ENCODE measurements around the gene IFT81. TPM values are rescaled to one million over a fixed set of nuclear protein-coding genes. Genes with fewer than 3 reads are reported as not detected.

Gene IFT81
- polyA plus RNA-seq, 2 of the 4 experiments (the other 2 are of a cell fraction), result 40.7 to 73.4 TPM

DNA sequence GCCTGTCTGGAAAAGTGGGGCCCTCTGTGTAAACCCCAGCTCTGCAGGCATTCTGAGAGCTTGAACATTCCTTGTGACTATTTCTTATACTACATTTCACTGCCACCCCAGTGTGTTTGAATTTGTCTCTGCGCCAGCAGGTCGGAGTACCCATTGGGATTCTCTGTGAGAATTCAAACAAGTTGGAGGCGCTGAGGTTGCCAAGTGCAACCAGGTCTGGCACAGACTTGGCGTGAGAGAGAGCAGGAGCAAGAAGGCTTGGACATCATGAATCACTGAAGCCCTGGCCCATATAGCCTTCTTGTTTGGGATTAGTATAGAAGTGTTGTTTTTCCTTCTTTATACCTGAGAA, 123.9 kb downstream of the IFT81 start:
- Histone ChIP-seq H3K4me1 (peaks cover 82% of the 10 kb centered on the region), H3K4me2 (peak overlapping the region; percentile 89), H3K27ac (peak overlapping the region; percentile 96 to 97), H3K4me3 (0 out of 3 replicates have a peak overlapping the region, but pooled peaks have one; percentile 3), H3K9me3 (0 out of 3 replicates have a peak, but pooled peaks cover 2% of the 10 kb centered on the region)
- FAIRE-seq (no peak), ATAC-seq (peak; percentile 46 to 57), DNase-seq (ENCODE audit: low read depth in 1 of 2, low spot score in 1 of 2) (no peak)
- TF ChIP-seq CHD2 (IDR thresholded peaks at IDR 0.05; ENCODE audit: low read length, partially characterized antibody) (no peak), ZNF302 (CRISPR knock-in tag; IDR thresholded peaks at IDR 0.05) (no peak), POLR2AphosphoS2 (conservative IDR thresholded peaks at IDR 0.05; ENCODE audit: low read length) (no peak), HOXB13 (CRISPR knock-in tag; IDR thresholded peaks at IDR 0.05; ENCODE audit: low read depth) (peak; percentile 59; the same call in 1 of the 2 replicates), ESRRA (IDR thresholded peaks at IDR 0.05; ENCODE audit: borderline replicate concordance, low read length) (no peak), FOSB (CRISPR knock-in tag; IDR thresholded peaks at IDR 0.05) (0 out of 2 replicates have a peak, but pooled peaks have one; percentile 72), RFX5 (IDR thresholded peaks at IDR 0.05) (no peak), TFCP2L1 (CRISPR knock-in tag; IDR thresholded peaks at IDR 0.05) (no peak), HOXB5 (CRISPR knock-in tag; IDR thresholded peaks at IDR 0.05) (peak; percentile 23; the same call in 1 of the 2 replicates), RNF2 (IDR thresholded peaks at IDR 0.05; ENCODE audit: borderline replicate concordance, low read depth) (no peak), EHF (CRISPR knock-in tag; IDR thresholded peaks at IDR 0.05) (no peak), TP53 (CRISPR knock-in tag; IDR thresholded peaks at IDR 0.05) (no peak), KDM1A (IDR thresholded peaks at IDR 0.05; ENCODE audit: low read depth) (no peak), HDAC2 (IDR thresholded peaks at IDR 0.05) (no peak), RAD21 (conservative IDR thresholded peaks at IDR 0.05 in 1 of 2, IDR thresholded peaks at IDR 0.05 in 1 of 2) (no peak), JUNB (IDR thresholded peaks at IDR 0.05) (no peak), CEBPB (IDR thresholded peaks at IDR 0.05) (no peak), FOXS1 (CRISPR knock-in tag; IDR thresholded peaks at IDR 0.05) (peak; percentile 40; the same call in 1 of the 2 replicates), FOSL2 (IDR thresholded peaks at IDR 0.05) (0 out of 2 replicates have a peak, but pooled peaks have one; percentile 6), FOSL2 (CRISPR knock-in tag; IDR thresholded peaks at IDR 0.05) (no peak), RCOR1 (IDR thresholded peaks at IDR 0.05; ENCODE audit: low read depth, low read length) (no peak), RARB (CRISPR knock-in tag; IDR thresholded peaks at IDR 0.05) (no peak), MAZ (IDR thresholded peaks at IDR 0.05; ENCODE audit: borderline replicate concordance, low read depth, low read length) (no peak)
- TF ChIP-seq, protein P1, sequence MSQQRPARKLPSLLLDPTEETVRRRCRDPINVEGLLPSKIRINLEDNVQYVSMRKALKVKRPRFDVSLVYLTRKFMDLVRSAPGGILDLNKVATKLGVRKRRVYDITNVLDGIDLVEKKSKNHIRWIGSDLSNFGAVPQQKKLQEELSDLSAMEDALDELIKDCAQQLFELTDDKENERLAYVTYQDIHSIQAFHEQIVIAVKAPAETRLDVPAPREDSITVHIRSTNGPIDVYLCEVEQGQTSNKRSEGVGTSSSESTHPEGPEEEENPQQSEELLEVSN (IDR thresholded peaks at IDR 0.05; ENCODE audit: borderline replicate concordance, low read depth), result no peak
- TF ChIP-seq, protein P2, sequence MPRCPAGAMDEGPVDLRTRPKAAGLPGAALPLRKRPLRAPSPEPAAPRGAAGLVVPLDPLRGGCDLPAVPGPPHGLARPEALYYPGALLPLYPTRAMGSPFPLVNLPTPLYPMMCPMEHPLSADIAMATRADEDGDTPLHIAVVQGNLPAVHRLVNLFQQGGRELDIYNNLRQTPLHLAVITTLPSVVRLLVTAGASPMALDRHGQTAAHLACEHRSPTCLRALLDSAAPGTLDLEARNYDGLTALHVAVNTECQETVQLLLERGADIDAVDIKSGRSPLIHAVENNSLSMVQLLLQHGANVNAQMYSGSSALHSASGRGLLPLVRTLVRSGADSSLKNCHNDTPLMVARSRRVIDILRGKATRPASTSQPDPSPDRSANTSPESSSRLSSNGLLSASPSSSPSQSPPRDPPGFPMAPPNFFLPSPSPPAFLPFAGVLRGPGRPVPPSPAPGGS (IDR thresholded peaks at IDR 0.05), result no peak
- WGBS (ENCODE audit: missing lambda C conversion rate), result 7% methylated on average over 4 of the region's 4 CpGs
- POLR2A ChIA-PET, result interaction anchor here (1.1 to 2.1 kb wide), 8 partner anchors 9 to 139 kb away, joined by 3 to 40 read pairs (median 6); partner anchors contain the start of gene ATP2A2
- CTCF ChIA-PET, result interaction anchor here (0.7 to 13.6 kb wide), 6 partner anchors 21 to 202 kb away, joined by 3 to 100 read pairs (median 8); partner anchors contain the start of genes ARPC3 and ATP2A2

DNA sequence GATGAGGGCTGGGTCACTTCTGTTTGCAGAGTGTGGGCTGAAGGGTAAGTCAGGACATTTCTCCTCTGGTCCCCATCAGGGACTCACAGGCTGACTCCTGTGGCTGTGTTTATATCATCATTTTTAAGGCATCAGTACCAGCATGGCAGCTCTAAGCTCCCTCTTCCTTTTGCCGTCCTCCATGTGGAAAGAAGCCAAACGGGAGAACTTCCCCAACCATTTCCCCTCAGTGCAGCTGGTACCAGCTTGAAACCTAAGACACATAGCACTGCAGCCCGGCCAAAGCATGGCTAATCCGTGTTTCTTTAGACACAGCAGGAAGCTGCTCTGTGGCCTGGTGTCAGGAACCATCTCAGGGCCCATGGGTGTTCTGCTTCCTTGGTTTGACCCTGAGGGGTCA, 124.9 kb downstream of the IFT81 start:
- 65% methylated on average over 4 of the region's 4 CpGs for WGBS (ENCODE audit: missing lambda C conversion rate)
- no peak for ATAC-seq
- CTCF ChIA-PET, result interaction anchor here (0.7 to 13.6 kb wide), 8 partner anchors 9 to 207 kb away, joined by 3 to 100 read pairs (median 6); partner anchors contain the start of gene ATP2A2
- Histone ChIP-seq H3K9me3 (0 out of 3 replicates have a peak, but pooled peaks cover 2% of the 10 kb centered on the region), H3K4me1 (peaks cover 92% of the 10 kb centered on the region), H3K4me2 (peak overlapping the region; percentile 89), H3K27ac (peak overlapping the region; percentile 96 to 97), H3K4me3 (no peak overlapping the region)
- POLR2A ChIA-PET, result interaction anchor here (0.6 to 1.7 kb wide), 2 partner anchors 31 to 1157 kb away, joined by 3 to 14 read pairs; partner anchors contain the start of gene ATP2A2
- TF ChIP-seq, protein P3, sequence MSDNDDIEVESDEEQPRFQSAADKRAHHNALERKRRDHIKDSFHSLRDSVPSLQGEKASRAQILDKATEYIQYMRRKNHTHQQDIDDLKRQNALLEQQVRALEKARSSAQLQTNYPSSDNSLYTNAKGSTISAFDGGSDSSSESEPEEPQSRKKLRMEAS (IDR thresholded peaks at IDR 0.05), result 0 out of 2 replicates have a peak, but pooled peaks have one; percentile 3
- no peak for TF ChIP-seq KDM1A (IDR thresholded peaks at IDR 0.05; ENCODE audit: low read depth)
- no peak for FAIRE-seq
- no peak for DNase-seq (ENCODE audit: low read depth in 1 of 2, low spot score in 1 of 2)
